PFSK-1 (cell line): ENCODE measurements around the gene FAM32A.

Experiments
- FOXP2 ChIP-seq: optimal IDR thresholded peaks from 2 replicates; pipeline ENCODE3; 2011; ENCODE audit warnings: borderline replicate concordance, control low read depth, inconsistent platforms; ENCODE audit not compliant: insufficient read depth; ENCODE audit errors: extremely low read length, extremely low read depth
- POLR2AphosphoS5 ChIP-seq: IDR thresholded peaks from 2 replicates; pipeline ENCODE4 v1.6.1; 2012; ENCODE audit warnings: low read depth, mild to moderate bottlenecking, control low read depth, low read length, moderate library complexity
- REST ChIP-seq, 2 experiments: IDR thresholded peaks; 2 replicates each; pipeline versions ENCODE4 v1.6.1 to v1.8.0; 2011 to 2012; ENCODE audit warnings: low read depth in 2 of 2, low read length in 2 of 2, control low read depth in 1 of 2, inconsistent platforms in 1 of 2, mild to moderate bottlenecking in 1 of 2, moderate library complexity in 1 of 2; ENCODE audit not compliant: insufficient read depth in 1 of 2
- SIN3A ChIP-seq: IDR thresholded peaks from 2 replicates; pipeline ENCODE4 v1.6.1; 2012; ENCODE audit warnings: mild to moderate bottlenecking, low read length, moderate library complexity, borderline replicate concordance; ENCODE audit not compliant: insufficient read depth
- TAF1 ChIP-seq: IDR thresholded peaks from 2 replicates; pipeline ENCODE4 v1.6.1; 2012; ENCODE audit warnings: low read length, control low read depth, borderline replicate concordance; ENCODE audit not compliant: insufficient read depth

The FAM32A gene

GRCh38 chr19:16204005-16204294 is 18.7 kb downstream of the FAM32A start:
- TF ChIP-seq FOXP2: no peak
- no peak for TF ChIP-seq TAF1
- TF ChIP-seq REST (IDR thresholded peaks at IDR 0.05; ENCODE audit: insufficient read depth in 1 of 2, low read depth in 2 of 2, low read length in 2 of 2): no peak
- no peak for TF ChIP-seq POLR2AphosphoS5
- TF ChIP-seq SIN3A: no peak

- no peak for TF ChIP-seq REST (IDR thresholded peaks at IDR 0.05; ENCODE audit: insufficient read depth in 1 of 2, low read depth in 2 of 2, low read length in 2 of 2)
- no peak for TF ChIP-seq POLR2AphosphoS5
- TF ChIP-seq SIN3A: no peak
- TF ChIP-seq TAF1: no peak
- TF ChIP-seq FOXP2: no peak
Measured at GRCh38 chr19:16205205-16206045, 20.2 kb downstream of the FAM32A start.

- TF ChIP-seq POLR2AphosphoS5 (no peak), TAF1 (no peak), REST (IDR thresholded peaks at IDR 0.05; ENCODE audit: insufficient read depth in 1 of 2, low read depth in 2 of 2, low read length in 2 of 2) (no peak)
Measured at GRCh38 chr19:16206046-16206605, 20.9 kb downstream of the FAM32A start.

- TF ChIP-seq REST (IDR thresholded peaks at IDR 0.05; ENCODE audit: insufficient read depth in 1 of 2, low read depth in 2 of 2, low read length in 2 of 2) (no peak), POLR2AphosphoS5 (no peak), SIN3A (no peak), TAF1 (no peak), FOXP2 (no peak)
Measured at GRCh38 chr19:16206637-16207036, 21.4 kb downstream of the FAM32A start.

- TF ChIP-seq FOXP2: no peak
- no peak for TF ChIP-seq POLR2AphosphoS5
- TF ChIP-seq SIN3A: no peak
- TF ChIP-seq REST (IDR thresholded peaks at IDR 0.05; ENCODE audit: insufficient read depth in 1 of 2, low read depth in 2 of 2, low read length in 2 of 2): no peak
- no peak for TF ChIP-seq TAF1
Measured at GRCh38 chr19:16207063-16207462, 21.9 kb downstream of the FAM32A start.
